Right renal pelvis (tissue), 4 donors: ENCODE measurements around the gene RNF31. TPM values are rescaled to one million over a fixed set of nuclear protein-coding genes. Genes with fewer than 3 reads are reported as not detected.

Source experiments
- DNase-seq, 4 donors: peaks; one replicate each; pipeline ENCODE4 v3.0.0-alpha.2; 2013; ENCODE audit warnings: low read depth in 4 of 4, low spot score in 3 of 4, missing footprints in 1 of 4
- polyA plus RNA-seq, 4 donors: library from polyadenylated mRNA; unstranded; fragments of 120-200 nt; gene quantifications; one replicate each; pipeline ENCODE4 v1.2.1, GENCODE V29; 2013; ENCODE audit not compliant: insufficient read length in 4 of 4

RNF31 gene
- polyA plus RNA-seq, 4 donors: 49.2 to 54.2 (median 49.4) TPM

DNA sequence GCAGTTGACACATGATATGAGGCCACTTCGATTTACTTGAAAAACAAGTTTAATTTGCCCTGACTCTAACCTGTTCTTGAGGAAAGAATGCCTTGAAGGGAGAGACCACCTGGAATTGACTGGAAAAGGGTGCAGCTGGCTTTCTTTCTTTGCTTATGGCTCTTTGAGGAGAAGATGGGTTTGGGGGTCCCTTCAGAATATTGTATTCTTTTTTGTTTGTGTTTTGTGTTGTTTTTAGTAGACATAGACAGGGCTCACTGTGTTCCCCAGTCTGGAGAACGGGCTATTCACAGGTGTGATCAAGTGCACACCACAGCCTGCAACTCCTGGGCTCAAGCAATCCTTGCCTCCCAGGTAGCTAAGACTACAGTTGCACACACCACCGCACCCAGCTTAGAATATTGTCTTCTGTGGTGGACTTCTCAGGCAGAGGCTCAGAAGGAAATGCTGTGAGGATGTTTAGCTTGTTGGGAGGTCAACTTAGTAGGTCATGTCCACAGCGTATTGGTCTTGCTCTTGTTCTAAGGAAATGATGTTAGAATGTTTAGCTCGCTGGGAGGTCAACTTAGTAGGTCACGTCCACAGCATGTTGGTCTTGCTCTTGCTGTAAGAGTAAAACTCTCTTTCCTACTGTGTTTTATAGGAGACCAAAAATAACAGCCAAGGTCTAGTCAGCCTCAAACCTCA, 31.0 kb upstream of the RNF31 start:
- DNase-seq: no peak

DNA sequence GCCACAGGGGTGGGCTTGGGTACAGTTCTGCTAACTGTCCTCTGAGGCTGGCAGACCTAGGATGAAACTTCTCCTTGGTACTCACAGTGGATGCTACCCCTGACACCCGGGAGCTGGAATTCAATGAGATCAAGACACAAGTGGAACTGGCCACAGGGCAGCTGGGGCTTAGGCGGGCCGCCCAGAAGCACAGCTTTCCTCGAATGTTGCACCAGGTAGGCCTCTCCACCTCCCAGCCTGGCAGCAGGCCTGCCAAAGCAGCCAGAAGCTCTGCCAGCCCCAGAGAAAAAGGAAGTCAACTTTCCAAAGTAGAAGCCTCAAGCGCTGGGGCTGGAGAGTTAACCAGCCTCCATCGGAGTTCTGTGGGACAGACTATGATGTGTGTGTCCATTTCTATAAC, 30.1 kb upstream of the RNF31 start:
- DNase-seq: no peak

DNA sequence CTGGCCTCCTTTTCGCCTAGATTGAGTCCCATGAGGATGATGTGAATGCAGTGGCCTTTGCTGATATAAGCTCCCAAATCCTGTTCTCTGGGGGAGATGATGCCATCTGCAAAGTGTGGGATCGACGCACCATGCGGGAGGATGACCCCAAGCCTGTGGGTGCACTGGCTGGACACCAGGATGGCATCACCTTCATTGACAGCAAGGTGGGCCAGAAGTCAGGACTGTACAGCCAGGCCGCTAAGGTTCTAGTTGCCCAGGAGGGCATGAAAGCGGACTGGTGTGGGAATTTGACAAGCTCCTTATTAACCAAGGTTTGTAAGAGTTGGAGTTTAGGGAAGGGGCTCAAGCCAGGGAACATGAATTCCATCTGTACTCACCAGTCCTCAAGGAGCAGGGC, 27.6 kb upstream of the RNF31 start:
- DNase-seq: no peak

DNA sequence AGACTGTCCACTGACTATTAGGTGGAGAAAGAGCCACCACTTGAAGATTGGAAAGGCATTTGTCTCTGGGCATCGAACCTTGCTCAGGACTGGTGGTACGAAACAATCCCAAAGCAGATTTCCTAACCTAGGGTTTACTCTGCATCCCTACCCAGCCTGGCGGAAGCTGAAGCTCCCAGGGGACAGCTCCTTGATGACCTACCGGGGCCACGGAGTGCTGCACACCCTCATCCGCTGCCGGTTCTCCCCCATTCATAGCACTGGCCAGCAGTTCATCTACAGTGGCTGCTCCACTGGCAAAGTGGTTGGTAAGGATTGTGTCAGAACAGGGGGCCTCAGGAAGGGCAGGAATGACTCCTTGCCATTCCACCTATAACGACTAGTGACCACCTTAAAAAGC, 26.1 kb upstream of the RNF31 start:
- no peak for DNase-seq

DNA sequence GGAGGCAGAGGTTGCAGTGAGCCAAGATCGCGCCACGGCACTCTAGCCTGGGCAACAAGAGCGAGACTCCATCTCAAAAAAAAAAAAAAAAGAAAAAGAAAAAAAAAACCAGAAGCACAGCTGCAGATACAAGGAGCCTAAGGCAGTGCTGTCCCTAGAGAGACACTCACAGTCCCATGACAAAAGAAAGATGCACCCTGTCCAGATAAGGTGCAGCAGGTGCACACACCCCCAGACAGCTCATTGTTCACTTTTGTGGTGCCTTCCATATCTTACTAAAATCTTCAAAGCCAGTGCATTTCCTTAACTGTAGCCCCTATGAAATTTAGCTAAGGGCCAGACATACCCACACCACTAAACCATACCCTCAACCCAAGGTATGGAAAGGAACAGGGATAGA, 24.9 kb upstream of the RNF31 start:
- no peak for DNase-seq

DNA sequence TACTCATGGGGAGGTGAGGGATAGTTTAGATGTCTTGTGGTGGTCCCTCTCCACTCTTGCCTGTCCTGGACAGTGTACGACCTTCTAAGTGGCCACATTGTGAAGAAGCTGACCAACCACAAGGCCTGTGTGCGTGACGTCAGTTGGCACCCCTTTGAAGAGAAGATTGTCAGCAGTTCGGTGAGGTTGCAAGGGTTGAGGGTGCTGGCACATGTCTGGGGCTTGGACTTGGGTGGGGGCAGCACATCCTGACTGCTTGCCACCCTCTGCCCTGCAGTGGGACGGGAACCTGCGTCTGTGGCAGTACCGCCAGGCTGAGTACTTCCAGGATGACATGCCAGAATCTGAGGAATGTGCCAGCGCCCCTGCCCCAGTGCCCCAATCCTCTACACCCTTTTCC, 24.4 kb upstream of the RNF31 start:
- no peak for DNase-seq

DNA sequence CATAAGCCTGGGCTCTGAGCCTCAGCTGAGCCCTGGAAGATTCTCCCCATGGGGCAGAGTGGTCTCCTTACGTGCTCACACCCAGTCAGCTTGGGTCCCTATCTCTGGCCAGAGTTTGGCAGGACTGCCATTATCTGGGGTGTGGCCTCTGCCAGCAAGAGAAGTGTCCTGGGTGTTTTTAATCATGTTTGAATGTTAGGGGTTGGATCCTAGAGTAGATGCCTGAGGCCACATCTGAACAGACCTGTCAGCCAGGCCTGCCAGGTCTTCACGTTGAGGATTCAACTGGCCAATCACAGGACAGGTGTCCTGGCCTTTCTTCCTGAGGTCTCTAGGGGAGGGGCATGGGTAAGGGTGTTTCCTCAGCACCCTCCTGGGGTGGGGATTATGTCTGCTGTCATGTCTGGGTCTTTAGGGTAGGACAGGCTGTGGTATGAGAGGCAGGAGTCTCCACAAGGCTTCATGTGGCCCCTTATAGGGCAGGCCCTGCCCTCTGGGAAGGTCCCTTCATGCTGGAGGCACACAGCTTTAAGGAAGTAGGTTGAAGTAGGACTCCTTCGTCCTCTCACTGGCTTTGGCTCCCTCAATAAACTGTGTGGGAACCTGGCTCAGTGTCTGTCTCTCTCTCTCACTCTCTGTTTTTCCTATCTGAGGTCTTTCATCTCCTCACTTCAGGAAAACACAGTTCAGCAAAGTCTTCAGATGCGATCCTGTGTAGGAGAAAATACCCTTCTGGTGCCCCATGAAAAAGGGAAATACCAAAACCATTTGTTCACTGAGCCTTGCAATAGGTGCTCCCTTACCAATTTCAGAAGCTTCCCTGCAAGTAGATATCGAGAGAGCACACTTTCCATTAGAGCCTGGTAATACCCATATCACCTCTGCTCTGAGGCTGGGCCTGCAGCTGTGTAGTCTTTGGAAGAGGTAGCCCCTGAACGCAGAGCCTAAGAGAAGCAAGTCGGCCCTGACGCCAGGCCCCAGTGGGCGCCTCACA, 23.6 kb upstream of the RNF31 start:
- no peak for DNase-seq

DNA sequence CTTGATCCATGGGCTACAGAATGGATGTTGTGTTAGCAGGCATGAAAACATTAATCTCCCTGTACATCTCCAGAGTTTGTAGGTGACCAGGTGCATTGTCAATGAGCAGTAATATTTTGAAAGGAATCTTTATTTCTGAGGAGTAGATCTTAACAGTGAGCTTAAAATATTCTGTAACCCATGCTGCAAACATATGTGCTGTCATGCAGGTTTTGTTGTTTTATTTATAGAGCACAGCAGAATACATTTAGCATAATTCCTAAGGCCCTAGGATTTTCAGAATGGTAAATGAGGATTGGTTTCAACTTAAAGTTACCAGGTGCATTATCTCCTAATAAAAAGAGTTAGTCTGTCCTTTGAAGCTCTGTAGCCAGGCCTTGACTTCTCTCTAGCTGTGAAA, 20.4 kb upstream of the RNF31 start:
- DNase-seq: no peak

DNA sequence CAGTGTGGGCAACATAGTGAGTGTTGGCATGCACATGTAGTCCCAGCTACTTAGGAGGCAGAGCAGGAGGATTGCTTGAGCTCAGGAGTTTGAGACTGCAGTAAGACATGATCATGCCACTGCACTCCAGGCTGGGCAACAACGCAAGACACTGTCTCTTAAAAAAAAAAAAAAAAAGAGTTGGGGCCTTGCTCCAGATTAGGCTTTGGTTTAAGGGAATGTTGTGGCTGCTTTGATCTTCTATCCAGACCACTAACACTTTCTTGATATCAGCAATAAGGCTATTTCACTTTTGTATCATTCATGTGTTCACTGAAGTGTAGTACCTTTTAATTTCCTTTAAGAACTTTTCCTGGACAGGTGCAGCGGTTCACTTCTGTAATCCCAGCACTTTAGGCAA, 19.6 kb upstream of the RNF31 start:
- no peak for DNase-seq

DNA sequence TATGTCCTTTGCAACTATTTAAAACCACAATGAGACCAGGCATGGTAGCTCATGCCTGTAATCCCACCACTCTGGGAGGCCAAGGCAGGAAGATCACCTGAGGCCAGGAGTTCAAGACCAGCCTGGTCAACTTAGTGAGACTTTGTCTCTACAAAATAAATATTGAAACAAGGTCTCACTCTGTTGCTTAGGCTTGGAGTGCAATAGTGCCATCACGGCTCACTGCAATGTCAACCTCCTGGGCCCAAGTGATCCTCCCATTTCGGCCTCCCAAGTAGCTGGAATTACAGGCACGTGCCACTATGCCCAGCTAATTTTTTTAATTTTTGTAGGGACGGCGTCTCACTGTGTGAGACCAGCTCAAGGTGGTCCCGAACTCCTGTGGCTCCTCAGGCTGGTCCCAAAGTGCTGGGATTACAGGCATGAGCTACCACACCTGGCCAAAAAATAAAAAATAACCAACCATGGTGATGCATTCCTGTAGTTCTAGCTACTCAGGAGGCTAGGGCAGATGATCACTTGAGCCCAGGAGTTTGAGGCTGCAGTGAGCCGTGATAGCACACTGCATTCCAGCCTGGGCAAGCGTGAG, 17.8 kb upstream of the RNF31 start:
- no peak for DNase-seq

DNA sequence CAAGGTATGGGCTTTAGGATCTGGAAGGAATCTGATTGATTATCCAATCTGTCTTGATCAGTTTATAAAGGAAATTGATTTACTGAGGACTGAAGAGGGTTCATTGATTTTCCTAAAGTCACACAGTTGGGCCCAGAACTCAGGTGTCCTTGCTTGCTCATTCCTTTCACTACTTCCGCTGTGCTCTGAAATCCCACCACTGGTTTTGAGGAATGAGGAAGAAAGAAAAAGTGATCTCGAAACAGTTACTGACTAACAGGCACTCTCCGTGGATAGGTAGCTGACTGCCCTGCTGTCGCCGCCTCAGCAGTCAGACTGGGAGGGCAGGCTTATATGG, 16.9 kb upstream of the RNF31 start, which contains the start of gene FITM1:
Gene FITM1, plus strand, starts transcription at position 280 of the 337 bp plus-strand sequence. CDS start 905 bp downstream, outside the sequence.
- DNase-seq: no peak

DNA sequence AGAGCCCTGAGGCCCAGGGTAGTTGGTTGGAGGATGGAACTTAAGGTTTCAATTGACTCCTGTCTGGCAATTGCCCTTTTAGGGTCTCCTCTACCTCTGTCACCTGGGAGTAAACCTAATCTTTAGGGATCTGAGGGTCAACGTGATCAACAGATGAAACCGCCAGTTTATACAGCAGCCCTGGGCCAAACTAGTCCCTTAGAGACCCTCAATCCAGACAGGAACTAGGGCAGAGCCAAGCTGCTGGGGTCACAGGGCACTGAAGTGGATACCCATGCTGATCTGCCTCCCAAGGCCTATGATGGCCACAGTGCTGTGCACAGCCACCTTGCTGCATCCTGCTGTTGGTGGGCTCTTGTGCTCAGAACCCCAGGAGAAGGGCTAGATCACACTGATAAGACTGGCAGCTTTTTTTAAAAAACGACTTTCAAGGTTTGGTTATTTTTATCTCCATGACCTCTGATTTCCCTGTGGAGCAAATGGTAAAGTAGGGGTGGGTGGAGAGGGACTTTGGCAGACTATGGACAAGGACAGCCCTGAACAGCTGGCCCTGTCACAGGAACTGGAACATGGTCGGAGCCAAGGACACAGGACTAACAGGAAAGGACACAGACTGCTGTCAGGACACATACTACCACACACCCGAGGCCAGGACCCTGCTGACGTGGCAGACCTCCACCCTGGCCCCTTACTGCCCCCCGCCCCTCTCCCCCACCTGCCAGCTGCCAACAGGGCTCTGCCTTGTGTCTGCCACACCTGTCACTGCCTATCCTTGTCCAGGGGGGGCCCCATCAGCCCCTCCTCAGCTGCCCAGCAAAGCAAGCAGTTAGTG, 16.4 kb upstream of the RNF31 start:
- DNase-seq: no peak

DNA sequence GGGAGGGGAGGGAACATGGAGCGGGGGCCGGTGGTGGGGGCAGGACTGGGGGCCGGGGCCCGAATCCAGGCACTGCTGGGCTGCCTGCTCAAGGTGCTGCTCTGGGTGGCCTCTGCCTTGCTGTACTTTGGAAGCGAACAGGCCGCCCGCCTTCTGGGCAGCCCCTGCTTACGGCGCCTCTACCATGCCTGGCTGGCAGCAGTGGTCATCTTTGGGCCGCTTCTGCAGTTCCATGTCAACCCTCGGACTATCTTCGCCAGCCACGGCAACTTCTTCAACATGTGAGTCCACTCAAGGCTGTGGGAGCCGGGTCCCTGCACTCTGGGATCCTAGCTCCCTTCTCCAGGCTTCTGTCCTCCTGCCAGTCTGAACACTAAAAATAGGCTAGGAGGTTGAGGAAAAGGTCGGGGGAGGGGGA, 15.7 kb upstream of the RNF31 start:
- no peak for DNase-seq

DNA sequence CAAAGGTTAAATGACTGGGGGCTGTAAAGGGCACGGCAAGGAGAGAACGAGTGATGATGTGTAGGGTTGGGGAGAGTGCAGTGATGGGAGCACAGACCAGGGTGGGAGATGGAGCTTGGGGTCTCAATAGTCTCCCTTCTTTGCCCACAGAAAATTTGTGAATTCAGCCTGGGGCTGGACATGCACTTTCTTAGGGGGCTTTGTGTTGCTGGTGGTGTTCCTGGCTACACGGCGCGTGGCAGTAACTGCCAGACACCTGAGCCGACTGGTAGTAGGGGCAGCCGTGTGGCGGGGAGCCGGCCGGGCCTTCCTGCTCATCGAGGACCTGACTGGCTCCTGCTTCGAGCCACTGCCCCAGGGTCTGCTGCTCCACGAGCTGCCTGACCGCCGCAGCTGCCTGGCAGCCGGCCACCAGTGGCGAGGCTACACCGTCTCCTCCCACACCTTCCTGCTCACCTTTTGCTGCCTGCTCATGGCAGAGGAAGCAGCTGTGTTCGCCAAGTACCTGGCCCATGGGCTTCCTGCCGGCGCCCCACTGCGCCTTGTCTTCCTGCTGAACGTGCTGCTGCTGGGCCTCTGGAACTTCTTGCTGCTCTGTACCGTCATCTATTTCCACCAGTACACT, 15.1 kb upstream of the RNF31 start:
- no peak for DNase-seq

DNA sequence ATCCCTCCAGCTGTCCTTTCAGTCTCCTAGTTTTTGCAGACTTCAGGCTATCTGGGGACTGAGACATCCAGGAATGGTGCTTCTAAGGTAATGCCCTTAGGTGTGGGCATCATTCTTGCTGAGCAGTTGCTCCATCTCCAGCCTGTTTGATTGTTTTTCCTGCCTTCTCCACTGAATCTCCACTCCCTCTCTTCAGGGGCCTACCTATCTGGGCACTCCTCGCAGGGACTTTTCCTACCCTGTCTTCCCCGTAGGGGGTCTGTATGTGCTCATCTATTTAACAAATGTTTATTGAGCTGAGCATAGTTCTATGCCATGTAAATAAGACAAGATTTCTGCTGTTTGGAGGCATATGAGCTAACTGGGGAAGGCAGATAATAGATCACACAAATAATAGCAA, 14.3 kb upstream of the RNF31 start:
- no peak for DNase-seq

DNA sequence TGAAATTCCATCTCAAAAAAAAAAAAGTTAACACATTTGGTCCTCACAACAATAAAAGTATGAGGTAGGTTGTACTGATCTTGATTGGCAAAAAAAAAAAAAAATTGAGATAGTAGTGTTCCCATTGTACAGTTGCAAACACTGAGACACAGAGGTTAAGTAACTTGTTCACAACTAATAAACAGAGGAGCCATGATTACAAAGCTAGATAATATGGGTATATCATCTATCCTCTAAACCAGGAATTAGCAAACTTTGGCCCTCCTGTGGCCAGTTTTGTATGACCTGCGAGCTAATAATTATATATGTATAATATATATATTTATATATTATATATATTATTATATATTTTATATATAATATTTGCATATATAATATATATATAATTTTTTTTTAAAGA, 13.6 kb upstream of the RNF31 start:
- no peak for DNase-seq

DNA sequence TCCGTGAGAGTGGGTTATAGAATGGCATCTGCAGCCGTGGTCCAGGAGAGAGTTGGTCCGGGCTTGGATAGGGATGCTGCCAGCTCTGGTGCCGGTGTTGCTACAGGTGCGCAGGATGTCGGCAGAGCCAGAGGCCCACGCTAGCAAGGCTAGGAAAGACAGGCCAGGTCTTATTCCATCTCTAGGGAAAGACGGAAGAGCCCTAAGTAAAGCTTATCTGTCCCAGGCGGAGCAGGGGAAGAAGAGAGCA, 11.8 kb upstream of the RNF31 start:
- no peak for DNase-seq

DNA sequence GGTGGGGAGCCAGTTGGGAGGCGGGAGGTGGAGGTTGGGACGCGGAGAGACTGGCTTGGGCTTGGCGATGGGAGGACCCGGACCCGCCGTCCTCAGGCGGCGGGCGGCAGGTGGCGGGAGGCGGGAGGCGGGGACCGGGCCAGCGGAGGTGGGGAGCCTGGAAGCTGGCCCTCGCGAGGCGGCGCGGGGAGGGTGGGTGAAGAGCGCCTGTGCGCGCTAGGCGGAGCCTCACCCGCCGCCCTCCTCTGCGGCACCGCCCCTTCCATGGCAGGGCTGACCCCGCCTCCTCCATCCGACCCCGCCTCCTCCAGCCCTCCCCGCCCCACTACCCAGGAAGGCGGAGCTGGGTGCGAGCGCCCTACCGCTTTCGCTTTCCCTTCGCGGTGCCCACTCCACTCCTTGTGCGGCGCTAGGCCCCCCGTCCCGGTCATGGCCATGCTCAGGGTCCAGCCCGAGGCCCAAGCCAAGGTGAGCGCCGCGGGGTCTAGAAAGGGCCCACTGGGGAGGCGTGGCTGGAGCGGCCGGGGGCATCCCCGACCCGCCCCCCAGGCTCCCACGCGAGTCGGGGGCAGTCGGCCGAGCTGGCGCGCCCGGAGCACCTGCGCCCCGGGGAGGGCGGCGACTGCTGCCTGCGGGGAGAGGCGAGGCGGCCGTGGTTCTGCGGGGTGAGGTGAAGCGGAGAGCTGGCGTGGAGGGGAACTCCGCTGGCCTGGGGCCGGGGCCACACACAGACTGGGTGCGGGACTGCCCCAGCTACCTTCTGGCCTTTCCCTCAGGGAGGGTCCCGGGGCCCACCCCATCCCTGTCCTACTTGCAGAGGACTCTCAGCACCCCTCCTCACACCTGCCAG, 11.2 kb upstream of the RNF31 start, which contains the start of gene PSME1:
Gene PSME1, plus strand, starts transcription at position 361 of the 850 bp plus-strand sequence. Its CDS starts 69 bp downstream, at position 430.
- peak; percentile 76 to 84 (median 81) for DNase-seq
